HK-2 (cell line): ENCODE results near the gene MOB2.
"Not testable (repeated sequence)": the region's sequence is repeated elsewhere in the genome, so short reads cannot be mapped to it uniquely, and the experiment has no call there.

ENCODE experiments used
- DNase-seq: peaks from one replicate; pipeline ENCODE4 v3.0.0-alpha.2; 2018; ENCODE audit not compliant: unreplicated experiment

MOB2 gene

DNA sequence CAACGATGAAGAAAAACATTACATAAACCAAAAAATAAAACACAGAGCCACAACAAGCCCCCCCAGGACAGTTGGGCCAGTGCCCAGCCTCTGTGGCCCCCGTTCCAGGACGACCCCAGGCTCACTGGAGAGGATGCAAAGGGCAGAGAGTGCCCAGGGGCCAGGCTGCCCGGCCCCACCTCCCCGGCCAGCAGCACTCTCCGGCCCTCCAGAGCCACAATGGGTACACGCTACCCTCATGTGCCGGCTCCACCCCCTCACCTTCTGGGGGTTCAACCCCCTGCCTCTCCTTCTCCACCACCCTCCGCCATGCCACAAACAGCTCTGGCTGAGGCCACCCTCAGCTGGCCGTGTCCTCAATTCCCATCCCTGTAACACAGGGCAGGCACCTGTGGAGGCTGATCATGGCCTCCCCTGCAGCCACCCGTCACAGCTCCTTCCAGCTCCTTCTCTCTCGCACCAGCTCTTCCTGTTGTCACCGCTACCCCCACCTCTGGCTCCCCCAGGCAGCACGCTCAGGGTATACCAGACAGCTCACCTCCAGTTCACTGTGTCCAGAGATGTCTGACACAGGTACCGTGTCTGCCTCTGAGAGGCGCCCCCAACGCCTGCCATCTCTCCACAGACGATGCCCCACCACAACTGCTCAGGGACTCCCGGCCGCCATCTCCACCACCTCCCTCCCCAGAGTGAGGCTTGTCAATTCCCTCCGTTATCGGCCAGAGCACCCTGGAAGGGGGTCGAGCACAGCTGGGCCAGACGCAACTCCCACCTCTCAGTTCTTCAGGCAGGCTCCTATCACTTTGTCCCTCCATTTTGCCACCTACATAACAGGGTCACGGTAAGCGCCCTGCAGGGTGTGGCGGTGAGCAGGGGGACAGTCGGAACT, 30.8 kb upstream of the MOB2 start:
- no peak for DNase-seq

DNA sequence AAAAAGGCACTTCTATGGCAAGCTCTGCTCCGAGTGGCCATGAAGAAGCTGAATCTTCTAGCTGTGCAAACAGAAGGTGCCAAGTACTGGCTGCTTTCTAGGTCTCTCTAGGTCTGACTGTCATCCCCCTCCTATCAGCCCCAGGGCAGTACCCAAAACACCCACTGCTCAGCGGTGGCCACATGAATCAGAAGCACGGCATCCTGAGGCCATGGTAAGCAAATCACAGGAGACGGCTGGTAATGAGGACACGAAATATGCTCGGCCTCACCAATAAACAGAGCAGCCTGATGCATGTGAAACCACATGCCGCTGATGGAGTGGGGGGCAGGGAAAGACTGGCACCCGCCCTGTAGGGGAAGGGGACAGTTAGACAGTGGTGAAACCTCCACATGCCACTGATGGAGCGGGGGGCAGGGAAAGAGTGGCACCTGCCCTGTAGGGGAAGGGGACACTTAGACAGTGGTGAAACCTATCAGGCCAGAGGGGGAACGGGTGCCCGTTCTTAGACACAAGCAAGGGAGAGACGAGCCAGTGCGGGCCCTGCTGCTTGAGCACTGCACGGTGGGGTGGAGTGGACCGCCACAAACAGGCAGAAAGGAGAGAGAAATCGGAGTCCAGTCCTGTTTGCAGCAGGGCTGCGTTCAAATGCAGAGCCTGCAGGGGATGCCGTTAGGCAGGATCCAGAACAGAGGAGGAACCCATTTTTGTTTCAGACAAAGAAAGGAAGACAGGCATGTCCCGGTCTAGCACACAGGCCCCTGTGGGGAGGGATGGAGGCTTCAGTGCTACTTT, 29.9 kb upstream of the MOB2 start:
- DNase-seq, result peak; percentile 16

DNA sequence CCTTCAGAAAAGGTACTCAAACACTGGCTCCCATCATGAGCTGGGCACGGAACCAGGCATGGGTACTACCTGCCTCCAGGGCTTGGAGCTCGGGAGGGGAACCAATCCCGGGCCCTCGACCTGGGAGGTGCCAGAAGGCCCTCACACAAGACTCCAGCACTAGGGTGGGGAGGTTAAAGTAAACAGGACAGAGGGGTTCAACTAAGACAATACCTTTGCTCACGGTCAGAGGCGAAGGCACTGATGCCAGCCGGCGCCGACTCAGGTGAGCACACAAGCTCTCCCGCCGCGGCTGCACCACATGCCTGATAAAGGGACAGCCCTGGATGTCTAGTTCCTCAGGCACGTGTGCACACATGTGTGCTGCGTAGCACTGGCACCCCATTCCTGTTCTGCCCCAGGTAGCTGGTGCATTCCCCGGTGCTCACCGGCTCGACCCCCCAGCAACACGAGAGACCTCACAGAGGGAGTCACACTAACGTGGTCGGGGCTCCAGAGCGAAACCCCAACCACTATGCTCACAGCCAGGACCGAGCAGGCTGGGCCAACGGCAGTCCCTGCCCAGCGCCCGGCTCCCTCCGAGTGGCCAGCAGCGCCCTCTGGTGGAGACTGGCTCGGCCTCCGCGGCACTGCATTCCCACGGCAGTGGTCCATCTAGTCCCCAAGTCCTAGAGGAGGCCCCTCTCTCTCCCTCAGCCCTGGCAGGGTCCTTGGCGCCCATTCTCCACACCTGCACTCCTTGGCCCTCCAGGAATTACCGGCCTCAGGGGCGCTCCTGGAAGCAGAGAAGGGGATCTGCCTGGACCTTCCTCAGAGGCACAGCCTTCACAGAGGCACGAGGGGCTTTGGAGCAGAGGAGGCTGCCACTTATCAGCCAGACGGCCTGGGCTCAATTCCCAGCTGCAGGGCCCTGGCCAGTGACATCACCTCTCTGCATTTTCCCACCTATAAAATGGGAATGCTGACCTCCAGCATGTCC, 28.8 kb upstream of the MOB2 start:
- peak; percentile 73 for DNase-seq

- DNase-seq, result no peak
These were observed 27.9 kb upstream of the MOB2 start for GRCh38 chr11:1514336-1515061.

DNA sequence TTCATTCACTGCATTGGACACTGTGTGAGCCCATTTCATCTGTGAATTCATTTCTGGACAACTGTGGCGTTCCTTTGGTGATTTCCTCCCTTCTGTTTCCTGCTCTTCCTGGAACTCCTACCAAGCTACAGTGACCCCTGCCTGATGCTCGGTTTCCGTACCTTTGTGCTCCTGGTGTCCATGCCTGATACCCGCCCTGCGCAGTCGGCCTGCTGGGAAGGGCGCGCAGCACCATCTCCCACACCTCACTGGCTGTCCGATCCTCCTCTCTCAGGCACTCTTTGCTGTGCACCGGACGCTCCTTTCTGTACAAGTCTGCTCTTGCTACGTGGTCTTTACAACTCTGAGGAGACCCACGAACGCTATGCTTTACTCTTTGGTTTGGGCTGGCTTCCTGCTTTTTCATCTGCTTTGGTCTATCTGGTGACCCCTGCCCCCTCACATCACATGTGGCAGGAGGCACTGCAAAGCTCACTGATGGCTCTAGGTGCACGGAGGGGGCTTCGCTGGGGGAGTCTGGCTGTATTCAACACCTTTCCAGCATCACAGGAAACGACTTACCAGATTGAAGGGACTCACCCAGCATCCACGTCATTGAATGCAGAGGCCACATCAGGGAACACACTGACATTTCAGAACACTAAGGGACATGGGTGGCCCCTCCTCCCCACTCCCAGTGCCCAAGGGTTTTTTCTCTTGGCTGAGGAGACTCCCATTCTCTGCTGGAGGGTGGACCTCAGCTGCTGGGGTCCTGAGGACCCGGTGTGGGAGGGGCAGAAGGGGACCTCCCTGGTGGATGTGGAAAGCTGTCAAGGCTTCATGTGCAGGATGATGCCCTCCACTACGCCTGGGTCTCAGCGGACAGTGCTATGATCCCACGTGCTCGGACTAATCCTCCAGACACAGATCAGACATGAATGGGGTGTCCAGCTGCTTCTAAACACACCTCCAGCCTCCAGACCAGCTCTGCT, 27.0 kb upstream of the MOB2 start:
- no peak for DNase-seq

- not testable (repeated sequence) for DNase-seq
These were observed 26.1 kb upstream of the MOB2 start for GRCh38 chr11:1512531-1513258.

- no peak for DNase-seq
These were observed 25.4 kb upstream of the MOB2 start for GRCh38 chr11:1511937-1512496.

- DNase-seq, result no peak
These were observed 24.3 kb upstream of the MOB2 start for GRCh38 chr11:1510928-1511327.

DNA sequence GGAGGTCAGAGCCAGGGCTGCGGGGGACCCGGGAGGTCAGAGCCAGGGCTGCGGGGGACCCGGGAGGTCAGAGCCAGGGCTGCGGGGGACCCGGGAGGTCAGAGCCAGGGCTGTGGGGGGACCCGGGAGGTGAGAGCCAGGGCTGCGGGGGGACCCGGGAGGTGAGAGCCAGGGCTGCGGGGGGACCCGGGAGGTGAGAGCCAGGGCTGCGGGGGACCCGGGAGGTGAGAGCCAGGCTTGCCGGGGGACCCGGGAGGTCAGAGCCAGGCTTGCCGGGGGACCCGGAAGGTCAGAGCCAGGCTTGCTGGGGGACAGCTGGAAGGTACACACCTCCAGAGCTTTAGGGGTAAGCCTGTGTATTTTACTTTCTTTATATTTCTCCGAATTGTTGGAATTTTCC, 23.8 kb upstream of the MOB2 start:
- DNase-seq, result not testable (repeated sequence)

DNA sequence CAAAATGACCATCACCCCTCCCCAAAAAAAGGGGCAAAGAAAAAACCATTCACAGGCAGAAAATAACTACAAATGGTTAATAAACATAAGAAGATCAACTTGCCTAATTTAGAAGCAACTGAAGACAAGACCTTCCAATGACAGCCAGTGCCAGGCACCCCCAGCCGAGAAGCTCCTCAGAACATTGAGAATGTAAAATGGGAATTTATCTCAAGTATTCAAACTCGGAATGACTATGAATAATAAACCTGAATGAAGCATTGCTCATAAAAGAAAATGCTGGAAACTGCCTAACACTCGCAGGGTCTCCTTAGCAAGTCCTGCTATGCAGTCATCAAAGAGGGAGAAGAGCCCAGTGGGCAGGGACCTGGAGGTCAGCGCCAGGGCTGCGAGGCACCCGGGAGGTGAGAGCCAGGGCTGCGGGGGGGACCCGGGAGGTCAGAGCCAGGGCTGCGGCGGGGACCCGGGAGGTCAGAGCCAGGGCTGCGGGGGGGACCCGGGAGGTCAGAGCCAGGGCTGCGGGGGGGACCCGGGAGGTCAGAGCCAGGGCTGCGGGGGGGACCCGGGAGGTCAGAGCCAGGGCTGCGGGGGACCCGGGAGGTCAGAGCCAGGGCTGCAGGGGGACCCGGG, 23.2 kb upstream of the MOB2 start:
- no peak for DNase-seq

DNA sequence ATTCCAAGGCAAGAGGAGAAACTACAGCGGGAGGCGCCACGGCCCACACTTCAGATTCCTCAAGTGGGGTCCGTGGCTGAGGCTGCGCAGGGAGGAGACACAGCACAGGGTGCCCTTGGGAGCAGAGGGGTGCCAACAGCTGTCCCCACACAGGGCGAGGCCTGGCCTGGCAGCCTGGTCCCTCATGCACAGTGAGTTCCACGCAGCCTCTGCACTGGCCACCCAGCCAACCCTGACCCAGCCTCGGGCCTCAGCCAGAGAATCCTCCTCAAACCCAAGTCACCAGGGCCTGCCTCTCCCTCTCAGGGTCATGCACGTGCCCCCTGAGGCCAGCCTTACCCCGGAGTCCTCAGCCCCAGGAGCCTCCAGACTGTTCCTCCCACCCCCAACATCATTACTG, 22.4 kb upstream of the MOB2 start:
- no peak for DNase-seq

DNA sequence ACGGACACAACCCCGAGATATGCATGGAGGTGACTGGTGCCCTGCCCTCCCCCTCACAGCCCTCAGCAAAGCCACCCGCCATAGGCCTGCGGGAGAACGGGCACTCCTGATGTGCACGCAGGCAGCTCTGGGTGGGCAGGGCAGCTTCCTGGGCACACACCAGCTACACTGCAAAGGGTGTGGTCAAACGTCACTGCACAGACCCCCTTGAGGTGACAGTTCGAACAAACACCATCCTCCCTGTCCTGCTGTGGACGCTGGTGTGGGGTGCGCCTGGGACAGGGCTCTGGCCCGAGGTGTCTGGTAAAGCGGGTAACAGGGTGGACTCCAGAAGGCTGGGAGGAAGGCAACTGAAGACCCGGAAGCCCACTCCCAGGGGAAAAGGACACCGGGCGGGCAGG, 21.9 kb upstream of the MOB2 start:
- DNase-seq, result no peak

DNA sequence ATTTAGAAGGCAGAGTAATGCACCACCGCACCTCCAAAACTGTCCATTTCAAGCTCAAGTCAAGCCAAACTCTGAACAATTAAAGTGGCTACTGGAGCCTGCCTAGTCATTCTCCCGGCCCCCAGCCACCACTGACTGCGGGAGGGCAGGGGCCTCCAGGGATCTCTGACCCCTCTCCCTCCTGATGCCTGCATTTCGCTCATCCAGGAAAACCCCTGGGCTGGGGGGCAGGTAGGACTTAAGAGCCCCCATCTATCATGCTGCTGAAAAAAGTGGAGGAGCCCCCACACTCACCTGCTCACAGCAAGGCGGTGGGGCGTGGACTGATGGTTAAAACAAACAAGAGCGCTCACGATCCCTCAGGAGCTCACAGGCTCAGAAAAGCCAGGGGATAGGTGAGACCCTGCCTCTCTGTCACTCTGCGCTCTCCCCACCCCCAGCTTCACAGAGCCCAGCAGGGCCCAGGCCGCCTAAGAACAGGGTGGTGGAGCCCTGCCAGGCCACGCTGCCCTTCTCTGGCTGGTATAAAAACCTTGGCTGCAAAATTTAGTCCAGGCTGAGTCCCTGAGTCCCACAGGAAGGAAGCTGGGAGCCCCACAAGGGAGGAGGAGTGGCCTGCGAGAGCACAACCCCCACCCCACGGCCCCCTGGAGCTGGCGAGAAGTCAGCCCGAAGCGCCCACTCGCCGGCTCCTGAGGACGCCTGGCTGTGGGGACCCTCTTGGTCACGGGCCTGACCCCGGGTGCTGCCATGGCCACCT, 21.0 kb upstream of the MOB2 start:
- no peak for DNase-seq

DNA sequence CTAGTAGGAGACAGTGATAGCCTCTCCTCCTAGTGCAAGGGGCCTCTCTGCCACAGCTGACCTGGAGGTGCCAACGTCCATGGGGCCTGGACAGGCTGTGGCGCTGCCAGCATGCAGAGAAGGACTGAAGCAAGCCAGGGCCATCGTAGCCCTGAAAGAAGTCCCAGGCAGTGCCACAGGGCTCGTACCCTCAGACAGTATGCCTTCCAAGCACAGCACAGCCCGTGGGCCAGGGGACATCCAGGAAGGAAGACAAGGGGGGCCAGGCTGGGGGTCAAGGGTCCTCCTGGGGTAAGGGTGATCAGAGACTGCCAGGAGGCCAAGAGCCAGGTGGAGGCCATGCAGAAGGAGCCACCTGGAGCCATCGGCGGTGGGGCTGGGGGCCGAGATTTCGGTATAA, 20.4 kb upstream of the MOB2 start:
- DNase-seq, result no peak

- no peak for DNase-seq
These were observed 18.9 kb upstream of the MOB2 start for GRCh38 chr11:1505480-1505879.

GRCh38 chr11:1504581-1505290, 18.2 kb upstream of the MOB2 start:
- no peak for DNase-seq

DNA sequence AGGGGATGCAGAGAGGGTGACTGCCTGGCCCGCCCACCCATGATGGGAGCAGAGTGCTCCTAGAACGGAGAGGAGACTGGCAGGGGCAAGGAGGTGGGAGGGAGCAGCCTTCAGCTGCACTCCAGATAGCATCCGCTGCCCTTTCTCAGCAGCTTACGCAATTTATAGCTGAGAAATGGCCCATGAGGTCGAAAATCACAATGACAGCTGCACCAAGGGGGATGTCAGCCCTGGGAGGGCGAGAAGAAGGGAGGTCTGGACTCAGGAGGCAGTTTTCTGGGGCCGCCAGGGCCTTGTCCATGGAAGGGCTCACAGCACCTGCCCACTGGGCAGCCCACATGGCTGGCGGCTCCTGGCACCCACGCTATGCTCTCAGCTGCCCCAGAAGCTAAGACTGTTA, 17.6 kb upstream of the MOB2 start:
- no peak for DNase-seq
